NCI-H510A (cell line): ENCODE data around the gene GRAMD4.

Experiments used
- DNase-seq: peaks from one replicate; lab custom pipeline; 2025; lab: John Stamatoyannopoulos, UW

The GRAMD4 gene

DNA sequence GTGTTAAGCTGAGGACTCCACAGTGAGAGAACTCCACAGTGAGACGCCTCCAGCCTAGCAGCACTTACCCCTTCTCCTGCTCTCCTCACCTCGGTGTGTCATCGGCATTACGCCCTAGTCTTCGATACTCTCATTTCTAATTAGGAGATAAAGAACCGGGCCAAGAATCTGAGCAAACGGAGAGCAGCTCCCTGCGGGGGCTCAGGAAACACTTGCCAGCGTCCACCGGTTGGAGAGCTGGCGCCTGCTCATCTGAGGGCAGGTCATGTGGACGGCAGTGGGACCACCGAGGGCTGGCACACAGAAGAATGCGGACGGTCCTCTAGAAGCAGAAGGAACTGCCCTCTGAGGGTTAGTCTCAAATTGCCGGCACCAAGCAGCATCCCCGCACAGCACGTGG is 104.9 kb downstream of the GRAMD4 start:
- no peak for DNase-seq

DNA sequence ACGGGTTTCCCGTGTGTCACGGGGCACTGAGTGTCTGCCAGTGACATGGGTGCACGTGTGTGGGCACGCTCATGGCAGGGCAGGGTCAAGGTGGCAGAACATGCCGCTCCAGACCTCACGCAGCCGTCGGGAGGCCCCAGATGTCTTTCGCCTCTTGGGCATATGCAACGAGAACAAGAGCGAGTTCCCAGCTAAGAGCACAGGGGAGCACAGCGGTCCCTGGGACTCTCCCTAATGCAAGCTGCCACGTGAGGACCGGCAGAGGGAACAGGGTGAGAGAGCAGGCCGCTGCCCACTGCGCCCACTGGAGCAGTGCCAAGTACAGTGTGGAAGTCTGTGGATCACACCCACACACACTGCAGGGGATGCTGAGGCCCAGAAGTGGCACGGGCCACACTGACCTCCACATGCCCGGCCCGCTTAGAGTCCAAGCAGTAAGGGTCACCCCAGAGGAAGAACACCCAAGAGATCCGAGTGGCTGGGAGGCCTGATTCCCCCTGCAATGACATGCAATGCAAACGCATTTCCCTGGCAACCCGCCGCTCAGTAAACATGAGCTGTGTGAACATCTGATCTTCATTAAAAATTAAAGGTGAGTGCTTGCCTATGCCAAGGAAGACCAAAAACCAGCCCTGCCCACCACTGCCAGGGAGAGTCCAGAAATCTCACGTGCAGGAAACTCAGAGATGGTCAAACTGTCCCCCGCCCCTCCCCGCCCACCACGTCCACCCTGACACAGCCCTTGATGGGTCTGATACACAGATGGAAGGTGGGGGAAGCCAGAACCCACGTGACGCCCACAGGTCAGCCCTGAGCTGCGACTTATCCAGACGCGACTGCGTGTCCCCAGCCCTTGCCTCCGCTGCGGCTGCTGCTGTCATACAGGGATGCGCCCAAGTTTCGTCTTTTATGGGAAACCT is 106.1 kb downstream of the GRAMD4 start:
- DNase-seq = no peak

DNA sequence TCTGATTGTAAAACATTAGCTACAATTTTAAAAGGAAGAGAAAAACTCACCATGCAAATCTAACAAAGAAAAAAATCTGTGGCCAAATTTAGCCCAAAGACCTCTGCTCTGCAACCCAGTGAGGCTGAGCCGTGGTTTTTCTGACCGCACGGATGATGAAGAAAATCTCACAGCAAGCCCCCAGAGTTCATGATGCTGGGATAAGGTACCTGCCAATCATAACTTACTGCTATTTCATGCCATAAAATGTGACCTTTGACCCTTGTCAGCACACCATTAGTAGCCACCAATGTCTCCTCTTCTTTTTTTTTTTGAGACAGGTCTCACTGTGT is 106.8 kb downstream of the GRAMD4 start:
- DNase-seq = no peak

DNA sequence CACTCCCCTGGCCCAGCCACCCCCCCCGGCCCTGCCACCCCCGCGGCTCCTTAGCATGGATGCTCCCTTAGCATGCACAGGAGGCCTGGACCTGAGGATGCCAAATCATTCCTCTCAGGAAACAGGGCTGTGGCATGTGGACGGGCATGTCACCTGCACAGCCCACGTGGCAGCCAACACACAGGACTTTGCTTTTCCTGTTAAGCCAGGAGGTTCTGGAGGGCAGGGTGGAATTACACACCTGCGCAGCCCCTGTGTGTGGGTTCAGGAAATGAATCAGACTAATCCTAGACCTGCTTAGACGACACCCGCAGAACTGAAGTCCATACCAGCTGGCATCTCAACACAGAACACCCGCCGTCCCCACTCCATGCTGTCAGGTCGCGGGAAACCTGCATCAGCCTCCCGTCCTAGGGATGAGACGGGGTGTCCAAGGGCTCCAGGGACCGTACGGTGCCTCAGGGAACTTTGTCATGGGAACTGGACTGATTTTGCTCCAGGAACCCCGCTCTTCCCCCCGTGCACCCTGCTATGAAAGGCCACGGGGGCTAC is 107.7 kb downstream of the GRAMD4 start:
- no peak for DNase-seq

DNA sequence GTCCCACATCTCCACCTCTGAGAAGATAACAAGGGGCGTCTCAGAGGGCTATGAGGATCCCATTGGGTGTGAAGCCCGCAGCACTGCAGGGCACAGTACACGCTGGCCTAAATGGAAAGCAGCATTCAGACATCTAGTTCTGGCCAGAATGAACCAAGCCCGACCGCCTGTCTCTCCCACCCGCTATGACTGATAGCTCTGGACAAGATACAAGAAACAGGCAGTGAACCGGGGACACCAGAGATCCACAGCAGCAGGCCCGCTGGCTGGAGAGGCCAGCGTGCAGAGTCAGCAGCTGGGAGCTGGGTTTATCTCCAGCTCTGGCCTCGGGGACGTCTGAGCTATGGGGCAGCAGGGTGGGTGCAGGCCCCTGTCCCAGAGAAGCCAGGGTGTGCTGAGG is 108.3 kb downstream of the GRAMD4 start:
- no peak for DNase-seq
